K562 (cell line): ENCODE measurements around the gene CRELD2. TPM values are rescaled to one million over a fixed set of nuclear protein-coding genes. Genes with fewer than 3 reads are reported as not detected.
A peak's percentile ranks its signal among the peaks of the same experiment; 100 is the strongest.

Source experiments
- ATAC-seq: fragments of 200-7000 bp; cut with Tn5 transposase; 3 replicates; pipeline ENCODE4 v1.9.1; 2020; ENCODE audit warnings: moderate library complexity
- BruUV-seq: library from RNA; stranded (reverse); fragments of 400-500 nt; replicated peaks from 2 replicates; lab custom pipeline; 2021; lab: Mats Ljungman, UMichigan
- CTCF ChIA-PET: fragments of 300-600 bp; formaldehyde crosslinking; extraction: SDS; loops from one replicate; lab custom pipeline; 2021; ENCODE audit warnings: low intra/inter-chr PET ratio; lab: Yijun Ruan, JAX
- POLR2A ChIA-PET: fragments of 300-600, 350-650 bp; sonication (Branson Sonifier 250); formaldehyde crosslinking; extraction: SDS; loops from one replicate; lab custom pipeline; 2021; ENCODE audit warnings: antibody characterized with exemption, inconsistent platforms; lab: Yijun Ruan, JAX
- DNase-seq, 4 experiments: peaks; one replicate each; pipeline versions ENCODE4 v3.0.0 to v3.0.0-alpha.2; 2011 to 2018; ENCODE audit warnings: low spot score in 3 of 4, mixed read lengths in 3 of 4; ENCODE audit errors: extremely low read depth in 1 of 4
- FAIRE-seq: peaks from 2 replicates; lab custom pipeline; 2011; peaks lifted over from hg19 to GRCh38; lab: Jason Lieb, UNC
- H2AFZ ChIP-seq: 2 replicates; pipeline ENCODE4 v1.6.0; 2011; ENCODE audit warnings: low read depth, low read length, control low read depth, inconsistent platforms
- H3K27ac ChIP-seq: fragments of 200-600 bp; 3 replicates; pipeline ENCODE4 v1.8.0; 2011; ENCODE audit warnings: low read depth, mild to moderate bottlenecking, control low read depth, inconsistent platforms, low read length, moderate library complexity, mixed read lengths; ENCODE audit errors: extremely low read depth
- H3K27me3 ChIP-seq, 2 experiments: fragments of 300-600 bp in 1 of 2; 2 replicates in 1 of 2; 3 replicates in 1 of 2; pipeline versions ENCODE4 v1.6.0 to v1.8.0; 2011; ENCODE audit warnings: inconsistent platforms in 2 of 2, low read length in 2 of 2, mild to moderate bottlenecking in 1 of 2, mixed read lengths in 1 of 2, moderate library complexity in 1 of 2; ENCODE audit not compliant: control insufficient read depth in 2 of 2, insufficient read depth in 2 of 2
- H3K36me3 ChIP-seq: fragments of 300-600 bp; 3 replicates; pipeline ENCODE4 v1.8.0; 2011; ENCODE audit warnings: mild to moderate bottlenecking, low read length, inconsistent platforms; ENCODE audit not compliant: control insufficient read depth, insufficient read depth
- H3K4me1 ChIP-seq, 2 experiments: fragments of 200-600 bp in 1 of 2; replicated peaks in 1 of 2; 2 replicates in 1 of 2; 3 replicates in 1 of 2; pipeline versions ENCODE4 v1.5.1 to v1.8.0; 2011; ENCODE audit warnings: inconsistent platforms in 2 of 2, low read length in 2 of 2, mild to moderate bottlenecking in 1 of 2, mixed read lengths in 1 of 2, moderate library complexity in 1 of 2; ENCODE audit not compliant: control insufficient read depth in 2 of 2, insufficient read depth in 2 of 2
- H3K4me2 ChIP-seq: 2 replicates; pipeline ENCODE4 v1.6.1; 2011; ENCODE audit warnings: low read length, control low read depth, inconsistent platforms, mixed read lengths; ENCODE audit not compliant: insufficient read depth
- H3K4me3 ChIP-seq: fragments of 200-600 bp; sonication (generic), shearing (Covaris generic); 2 replicates; pipeline ENCODE4 v1.5.1; 2016; ENCODE audit warnings: control low read depth, inconsistent platforms
- H3K79me2 ChIP-seq: fragments of 200-600 bp; 3 replicates; pipeline ENCODE4 v1.8.0; 2011; ENCODE audit warnings: low read length, inconsistent platforms; ENCODE audit not compliant: control insufficient read depth, insufficient read depth
- H3K9ac ChIP-seq, 2 experiments: 2 replicates each; pipeline versions ENCODE4 v1.6.0 to v1.6.1; 2011; ENCODE audit warnings: low read depth in 2 of 2, low read length in 2 of 2, control low read depth in 1 of 2, inconsistent platforms in 1 of 2, mild to moderate bottlenecking in 1 of 2, mixed read lengths in 1 of 2; ENCODE audit not compliant: insufficient read depth in 1 of 2
- H3K9me1 ChIP-seq: one replicate; pipeline ENCODE4 v1.6.0; 2011; ENCODE audit warnings: inconsistent platforms, mild to moderate bottlenecking, low read length, moderate library complexity; ENCODE audit not compliant: control insufficient read depth, insufficient read depth
- H3K9me3 ChIP-seq: replicated peaks from 2 replicates; pipeline ENCODE4 v1.5.1; 2011; ENCODE audit warnings: low read depth, low read length, inconsistent platforms; ENCODE audit not compliant: control insufficient read depth, insufficient read depth
- H4K20me1 ChIP-seq: replicated peaks from 2 replicates; pipeline ENCODE4 v1.6.1; 2011; ENCODE audit warnings: low read length, inconsistent platforms, mixed read lengths; ENCODE audit not compliant: control insufficient read depth, insufficient read depth
- POLR2G ChIP-seq: fragments of 200-400 bp; formaldehyde crosslinking; IDR thresholded peaks from 2 replicates; pipeline ENCODE4 v1.6.1; 2017; ENCODE audit warnings: low read depth, mild to moderate bottlenecking, antibody characterized with exemption, low read length, moderate library complexity
- ZFP36 ChIP-seq: fragments of 150-350 bp; IDR thresholded peaks from 2 replicates; pipeline ENCODE4 v1.6.1; 2018; ENCODE audit warnings: low read length, low read depth; ENCODE audit not compliant: partially characterized antibody
- ZNF239 ChIP-seq: fragments of 250-450 bp; sonication (Bioruptor Pico); IDR thresholded peaks from 2 replicates; pipeline ENCODE4 v1.4.0; 2020; ENCODE audit warnings: mild to moderate bottlenecking
- ZNF280A ChIP-seq: fragments of 450-650 bp; IDR thresholded peaks from 2 replicates; pipeline ENCODE4 v1.6.1; 2018; ENCODE audit warnings: mild to moderate bottlenecking, low read depth; ENCODE audit not compliant: partially characterized antibody
- ZNF407 ChIP-seq: fragments of 450-650 bp; IDR thresholded peaks from 2 replicates; pipeline ENCODE4 v1.6.1; 2016; ENCODE audit warnings: low read depth
- WGBS: fragments of 100-300 bp; shearing (Covaris generic); methylation state at CpG from one replicate; pipeline ENCODE4 v1.1.6; 2016; ENCODE audit warnings: low coverage, mixed read lengths; ENCODE audit not compliant: insufficient coverage; ENCODE audit errors: missing lambda C conversion rate; 5-methylcytosine and 5-hydroxymethylcytosine counted together
- in situ Hi-C: fragments of 300-500 bp; cut with MboI; formaldehyde crosslinking; loops from 4 replicates; pipeline ENCODE4 v1.15.0; 2018; ENCODE audit warnings: inconsistent platforms, mixed read lengths
- intact Hi-C: fragments of 100-400 bp; cut with micrococcal nuclease; formaldehyde crosslinking; loops from 2 replicates; pipeline ENCODE4 v1.14.2; 2022
- polyA plus RNA-seq, 8 experiments: library from polyadenylated mRNA; depleted of rRNA in 4 of 8; stranded (reverse) in 5 of 8; unstranded in 3 of 8; fragments of >200 nt; fragmentation: Nextera tagmentation in 2 of 8; fragmentation: Illumina TruSeq in 1 of 8; extraction: Ambion mirVana in 2 of 8; extraction: Trizol in 1 of 8; gene quantifications; 2 replicates each; pipeline versions ENCODE4 v1.2.1 to v1.2.3, GENCODE V29; 2011 to 2014; ENCODE audit warnings: inconsistent platforms in 1 of 8, missing spikeins in 1 of 8
- total RNA-seq, 7 experiments: library from RNA; depleted of rRNA in 6 of 7; stranded (reverse); fragments of >200 nt in 6 of 7; fragmentation: Illumina TruSeq in 2 of 7; extraction: Trizol in 2 of 7; gene quantifications; 2 replicates each; pipeline versions ENCODE4 v1.2.1 to v1.2.3, GENCODE V29; 2011 to 2021; ENCODE audit warnings: low replicate concordance in 1 of 7

CRELD2 gene
- total and polyA plus RNA-seq, 9 of the 15 experiments (the other 6 are each of a cell fraction or from before 2014, with no cell fraction given) = 0.96 to 25.3 (median 8.8) TPM

DNA sequence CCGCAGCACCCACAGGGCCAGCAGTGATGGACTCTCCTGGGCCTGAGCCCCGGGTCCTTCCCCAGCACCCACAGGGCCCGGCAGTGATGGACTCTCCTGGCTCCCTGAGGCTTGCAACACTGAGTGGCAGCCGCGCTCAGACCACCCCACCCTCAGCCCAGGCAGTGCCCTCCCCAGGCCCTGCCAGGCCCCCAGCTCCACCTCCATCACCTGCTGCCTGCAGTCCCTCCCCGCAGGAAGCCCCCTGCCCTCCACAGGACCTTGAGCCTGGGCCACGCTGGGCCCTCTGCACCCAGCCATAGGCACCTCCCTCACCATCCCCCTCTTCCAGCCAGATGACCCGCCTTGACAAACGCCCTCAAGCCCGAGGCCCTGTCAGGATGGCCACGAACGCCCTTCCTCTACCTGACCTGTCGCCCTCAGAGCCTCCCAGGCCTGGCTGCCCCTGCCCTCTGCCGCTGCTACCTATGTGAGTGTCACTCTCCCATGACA lies 11.6 kb upstream of the CRELD2 start:
- Histone ChIP-seq H3K4me2 (no peak overlapping the region), H3K9me3 (no peaks in the 10 kb centered on the region), H3K9ac (no peak overlapping the region), H3K36me3 (peaks cover 25% of the 10 kb centered on the region; the same call in 1 of the 3 replicates), H3K4me3 (no peak overlapping the region), H2AFZ (no peak overlapping the region), H4K20me1 (no peaks in the 10 kb centered on the region), H3K27me3 (no peaks in the 10 kb centered on the region), H3K9me1 (no peaks in the 10 kb centered on the region), H3K4me1 (peaks cover 0 to 23% of the 10 kb centered on the region in 2 experiments; a peak in 1 of 5 replicates), H3K27ac (no peak overlapping the region), H3K79me2 (no peaks in the 10 kb centered on the region)
- ChIA-PET POLR2A (no interaction called here), CTCF (no interaction called here)
- WGBS = 76% methylated on average over 7 of the region's 14 CpGs
- no TSS peak for BruUV-seq
- peak; percentile 41 for TF ChIP-seq POLR2G
- TF ChIP-seq ZFP36 = no peak
- in situ Hi-C loops = no loop called here
- ATAC-seq = no peak
- intact Hi-C loops = no loop called here
- FAIRE-seq = no peak
- no peak for DNase-seq

DNA sequence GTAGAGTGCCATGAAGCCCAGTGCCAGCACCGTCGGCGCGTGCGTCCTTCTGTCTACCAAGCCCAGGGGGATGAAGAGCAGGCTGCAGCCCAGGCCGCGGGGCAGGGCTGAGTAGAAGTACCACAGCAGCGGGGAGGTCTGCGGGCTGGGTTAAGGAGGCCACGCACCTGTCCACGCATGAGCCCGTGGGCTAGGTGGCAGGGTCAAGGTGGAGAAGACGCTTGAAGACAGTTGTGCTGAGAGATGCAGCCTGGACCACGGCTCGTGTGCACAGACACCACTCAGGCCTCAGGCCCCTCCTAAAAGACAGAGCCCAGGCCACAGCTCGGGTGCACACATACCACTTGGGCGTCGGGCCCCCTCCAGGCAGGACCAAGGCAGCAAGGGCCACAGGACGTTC lies 10.6 kb upstream of the CRELD2 start:
- in situ Hi-C loops (no loop called here), intact Hi-C loops (no loop called here)
- no peaks in the 10 kb centered on the region for H3K9me1 ChIP-seq
- DNase-seq = no peak
- ChIA-PET POLR2A (no interaction called here), CTCF (no interaction called here)
- no peak for FAIRE-seq
- H2AFZ ChIP-seq = no peak overlapping the region
- H3K4me1 ChIP-seq = peaks cover 0 to 23% of the 10 kb centered on the region in 2 experiments; a peak in 1 of 5 replicates
- no peaks in the 10 kb centered on the region for H3K27me3 ChIP-seq
- no peak for ATAC-seq
- no TSS peak for BruUV-seq
- H3K79me2 ChIP-seq = no peaks in the 10 kb centered on the region
- peak; percentile 35; the same call in 1 of the 2 replicates for TF ChIP-seq POLR2G
- TF ChIP-seq ZNF280A = no peak
- TF ChIP-seq ZNF239 = no peak
- TF ChIP-seq ZNF407 = no peak
- no peak overlapping the region for H3K27ac ChIP-seq
- WGBS = no CpG with 5 or more reads among the region's 19 CpGs
- no peaks in the 10 kb centered on the region for H3K9me3 ChIP-seq
- peaks cover 25% of the 10 kb centered on the region; the same call in 1 of the 3 replicates for H3K36me3 ChIP-seq
- peak overlapping the region in 1 of 2 experiments; percentile 9; a peak in 1 of 4 replicates for H3K9ac ChIP-seq
- H3K4me2 ChIP-seq = no peak overlapping the region
- H3K4me3 ChIP-seq = no peak overlapping the region
- no peaks in the 10 kb centered on the region for H4K20me1 ChIP-seq
